ENCODE results near the gene AREL1.
"Not testable (repeated sequence)": the region's sequence is repeated elsewhere in the genome, so short reads cannot be mapped to it uniquely, and the experiment has no call there.

AREL1 gene, protein sequence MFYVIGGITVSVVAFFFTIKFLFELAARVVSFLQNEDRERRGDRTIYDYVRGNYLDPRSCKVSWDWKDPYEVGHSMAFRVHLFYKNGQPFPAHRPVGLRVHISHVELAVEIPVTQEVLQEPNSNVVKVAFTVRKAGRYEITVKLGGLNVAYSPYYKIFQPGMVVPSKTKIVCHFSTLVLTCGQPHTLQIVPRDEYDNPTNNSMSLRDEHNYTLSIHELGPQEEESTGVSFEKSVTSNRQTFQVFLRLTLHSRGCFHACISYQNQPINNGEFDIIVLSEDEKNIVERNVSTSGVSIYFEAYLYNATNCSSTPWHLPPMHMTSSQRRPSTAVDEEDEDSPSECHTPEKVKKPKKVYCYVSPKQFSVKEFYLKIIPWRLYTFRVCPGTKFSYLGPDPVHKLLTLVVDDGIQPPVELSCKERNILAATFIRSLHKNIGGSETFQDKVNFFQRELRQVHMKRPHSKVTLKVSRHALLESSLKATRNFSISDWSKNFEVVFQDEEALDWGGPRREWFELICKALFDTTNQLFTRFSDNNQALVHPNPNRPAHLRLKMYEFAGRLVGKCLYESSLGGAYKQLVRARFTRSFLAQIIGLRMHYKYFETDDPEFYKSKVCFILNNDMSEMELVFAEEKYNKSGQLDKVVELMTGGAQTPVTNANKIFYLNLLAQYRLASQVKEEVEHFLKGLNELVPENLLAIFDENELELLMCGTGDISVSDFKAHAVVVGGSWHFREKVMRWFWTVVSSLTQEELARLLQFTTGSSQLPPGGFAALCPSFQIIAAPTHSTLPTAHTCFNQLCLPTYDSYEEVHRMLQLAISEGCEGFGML

DNA sequence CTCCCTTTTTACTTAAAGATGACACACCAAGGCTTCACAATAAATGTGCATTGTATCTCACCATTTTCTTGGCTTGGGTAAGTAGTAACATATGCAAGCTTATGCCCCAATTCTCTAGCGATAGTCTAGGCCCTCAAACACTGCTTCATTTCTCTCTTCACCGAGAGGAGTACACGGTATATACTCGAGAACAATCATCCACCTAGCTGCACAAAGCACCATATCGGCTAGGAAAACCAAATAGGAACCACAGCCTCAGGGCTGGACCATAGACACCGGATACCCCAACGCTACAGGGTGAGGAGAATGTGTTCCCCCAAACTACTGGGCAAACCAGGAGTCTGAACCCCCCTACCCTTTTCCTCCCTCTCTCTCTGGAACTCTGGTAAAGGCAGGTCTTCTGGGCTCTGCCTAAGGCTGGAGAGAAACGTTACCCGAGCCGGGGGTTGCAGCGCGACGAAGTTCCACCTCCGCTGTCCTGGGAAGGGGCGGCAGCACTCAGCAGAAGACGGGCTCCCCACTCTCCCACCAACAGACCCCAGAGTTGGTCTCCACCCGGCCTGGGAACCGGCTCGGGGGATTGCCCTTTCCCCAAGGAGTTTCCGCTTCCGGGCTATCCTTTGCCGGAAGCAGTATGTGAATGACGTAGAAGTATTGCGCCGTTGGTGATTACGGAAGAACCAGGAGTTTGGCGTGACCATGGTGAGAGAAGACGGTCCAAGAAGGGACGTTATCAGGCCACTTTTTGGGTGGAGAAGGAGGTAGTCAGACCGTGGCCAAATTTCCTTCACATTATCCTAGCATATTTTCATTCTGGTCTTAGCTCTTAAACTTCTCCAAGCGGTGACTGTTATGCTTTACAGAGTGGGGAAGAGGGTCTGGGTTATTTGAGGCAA is at the start of gene AREL1, which contains the start of gene FCF1:
Gene AREL1, minus strand, starts transcription at position 582 of the 896 bp plus-strand sequence. CDS start 27,465 bp downstream, outside the sequence.
Gene FCF1, plus strand, starts transcription at position 646 of the 896 bp plus-strand sequence. Its CDS starts 54 bp downstream, at position 700.
- peak; percentile 79 for DNase-seq

DNA sequence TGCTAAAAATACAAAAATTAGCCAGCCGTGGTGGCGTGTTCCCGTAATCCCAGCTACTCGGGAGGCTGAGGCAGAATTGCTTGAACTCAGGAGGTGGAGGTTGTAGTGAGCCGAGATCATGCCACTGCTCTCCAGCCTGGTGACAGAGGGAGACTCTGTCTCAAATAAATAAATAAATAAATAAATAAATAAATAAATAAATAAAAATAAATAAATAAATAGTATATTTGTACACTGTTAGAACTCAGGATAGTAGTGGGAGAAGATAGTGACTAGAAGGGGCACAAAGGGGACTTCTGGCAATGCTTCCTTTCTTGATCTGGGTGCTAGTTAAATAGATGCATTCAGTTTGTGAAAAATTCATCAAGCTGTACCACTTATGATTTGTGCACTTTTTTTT is 45.6 kb upstream of the AREL1 start:
- not testable (repeated sequence) for DNase-seq

DNA sequence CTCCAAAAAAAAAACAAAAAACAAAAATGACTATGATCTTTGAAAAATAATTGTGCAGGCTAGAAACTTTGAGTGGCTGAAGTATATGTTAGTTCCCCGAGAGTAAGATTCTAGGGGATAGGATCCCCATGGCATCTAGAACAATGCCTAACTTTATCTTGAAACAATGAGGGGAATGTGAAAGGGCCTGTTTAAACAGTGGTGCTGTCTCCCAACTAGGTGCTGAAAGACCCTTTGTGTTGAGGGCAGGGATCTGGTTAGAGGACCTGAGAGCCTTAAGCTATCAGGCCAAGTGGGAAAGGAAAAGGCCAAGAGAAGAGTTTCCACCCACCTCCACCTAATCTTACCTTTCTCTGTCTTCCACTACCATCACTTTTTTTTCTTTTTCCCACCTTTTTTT is 43.4 kb upstream of the AREL1 start:
- no peak for DNase-seq

DNA sequence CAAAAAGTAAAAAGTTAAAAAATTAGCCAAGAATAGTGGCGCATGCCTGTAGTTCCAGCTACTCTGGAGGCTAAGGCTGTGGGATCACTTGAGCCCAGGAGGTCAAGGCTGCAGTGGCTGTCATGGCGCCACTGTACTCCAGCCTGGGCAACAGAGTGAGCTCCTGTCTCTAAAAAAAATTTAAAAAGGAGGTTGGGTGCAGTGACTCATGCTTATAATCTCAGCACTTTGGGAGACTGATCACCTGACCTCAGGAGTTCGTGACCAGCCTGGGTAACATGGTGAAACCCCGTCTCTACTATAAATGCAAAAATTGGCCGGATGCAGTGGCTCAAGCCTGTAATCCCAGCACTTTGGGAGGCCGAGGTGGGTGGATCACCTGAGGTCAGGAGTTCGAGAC is 42.0 kb upstream of the AREL1 start:
- DNase-seq = no peak

DNA sequence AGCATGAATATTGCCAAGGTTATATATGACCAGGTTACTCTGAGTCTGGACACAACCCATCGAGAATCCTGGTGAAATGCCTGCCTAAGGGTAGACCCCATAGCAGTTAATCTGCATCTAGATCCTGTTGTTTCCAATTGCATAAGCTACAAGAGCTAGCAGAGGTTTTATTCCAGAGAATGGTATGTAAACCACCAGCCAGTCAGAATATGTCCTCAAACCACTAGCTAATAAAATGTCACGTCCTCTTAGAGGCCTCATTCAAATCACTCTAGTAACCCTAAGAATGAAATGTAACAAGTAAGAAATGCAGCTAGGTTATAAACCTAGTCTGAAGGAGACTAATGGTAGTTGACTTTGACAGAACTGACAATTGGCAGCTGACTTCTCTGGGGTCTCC is 41.3 kb upstream of the AREL1 start:
- DNase-seq = no peak

DNA sequence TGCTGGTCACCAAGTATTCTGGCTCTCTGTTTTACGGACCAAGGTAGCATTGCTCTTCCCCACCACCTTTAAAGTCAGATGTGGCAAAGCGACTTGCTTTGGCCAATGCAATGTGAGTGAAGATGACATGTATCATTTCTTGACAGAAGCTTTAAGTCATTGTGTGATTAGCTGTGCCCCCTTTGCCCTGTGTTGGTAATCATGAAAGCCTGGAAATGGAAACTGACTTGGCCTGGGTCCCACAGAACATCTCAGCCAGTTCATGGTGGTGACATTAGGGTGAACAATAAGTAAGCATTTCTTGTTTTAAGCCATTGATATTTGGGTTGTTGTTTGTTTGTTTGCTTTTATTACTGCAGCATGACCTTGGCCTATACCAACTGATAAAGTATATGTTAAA is 34.4 kb upstream of the AREL1 start:
- DNase-seq = no peak

DNA sequence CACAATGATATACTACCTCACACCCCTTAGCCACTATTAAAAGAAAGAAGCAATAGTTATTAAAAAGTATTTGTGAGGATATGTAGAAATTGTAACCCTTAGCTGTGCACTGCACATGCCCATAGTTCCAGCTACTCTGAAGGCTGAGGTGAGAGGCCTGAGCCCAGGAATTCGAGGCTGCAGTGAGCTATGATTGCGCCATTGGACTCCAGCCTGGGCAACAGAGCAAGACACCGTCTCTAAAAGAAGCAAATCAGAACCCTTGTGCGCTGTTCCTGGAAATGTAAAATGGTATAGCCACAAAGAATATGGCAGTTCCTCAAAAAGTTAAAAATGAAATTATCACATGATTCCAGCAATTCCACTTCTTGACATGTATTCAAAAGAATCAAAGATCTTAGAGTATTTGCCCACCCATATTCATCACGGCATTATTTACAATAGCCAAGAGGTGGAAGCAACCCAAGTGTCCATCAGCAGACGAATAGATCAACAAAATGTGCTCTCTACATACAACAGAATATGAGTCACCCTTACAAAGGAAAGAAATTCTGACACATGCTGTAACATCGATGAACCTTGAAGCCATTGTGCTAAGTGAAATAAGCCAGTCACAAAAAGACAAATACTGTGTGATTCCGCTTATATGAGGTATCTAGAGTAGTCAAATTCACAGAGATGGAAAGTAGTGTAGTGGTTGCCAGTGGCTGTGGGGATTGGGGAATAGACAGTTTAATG is 26.6 kb upstream of the AREL1 start:
- DNase-seq = no peak

DNA sequence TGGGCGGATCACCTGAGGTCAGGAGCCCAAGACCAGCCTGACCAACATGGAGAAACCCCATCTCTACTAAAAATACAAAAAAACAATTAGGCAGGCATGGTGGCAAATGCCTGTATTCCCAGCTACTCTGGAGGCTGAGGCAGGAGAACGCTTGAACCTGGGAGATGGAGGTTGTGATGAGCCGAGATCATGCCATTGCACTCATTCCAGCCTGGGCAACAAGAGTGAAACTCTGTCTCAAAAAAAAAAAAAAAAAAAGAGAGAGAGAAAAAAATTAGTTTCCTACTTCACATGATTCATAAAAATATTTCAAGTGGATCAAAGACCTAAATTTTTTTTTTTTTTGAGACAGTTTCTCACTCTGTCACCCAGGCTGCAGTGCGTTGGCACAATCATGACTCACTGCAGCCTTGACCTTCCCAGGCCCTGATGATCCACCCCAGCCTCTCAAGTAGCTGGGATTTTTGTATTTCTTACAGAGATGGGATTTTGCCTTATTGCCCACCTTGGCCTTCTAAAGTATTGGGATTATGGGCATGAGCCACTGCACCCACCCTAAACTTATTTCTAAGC is 25.0 kb upstream of the AREL1 start:
- no peak for DNase-seq

DNA sequence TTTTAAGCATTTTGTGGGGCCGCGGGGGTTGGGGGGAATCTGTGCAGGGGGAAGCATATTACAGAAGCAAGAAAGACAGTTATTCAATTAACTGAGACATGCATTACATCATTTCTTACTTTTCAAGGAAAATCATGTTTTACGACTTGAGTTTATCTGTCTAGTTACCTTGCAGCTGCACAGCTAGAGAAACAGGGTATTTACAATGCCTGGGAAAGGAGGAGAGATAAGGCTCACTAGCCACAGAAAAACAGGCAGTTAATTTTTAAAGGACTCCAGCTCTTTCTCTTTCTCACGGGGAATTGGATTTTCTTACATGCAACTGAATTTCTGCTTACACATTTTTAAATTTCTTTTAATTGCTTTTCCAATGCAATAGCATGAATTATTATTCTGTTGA is 22.2 kb upstream of the AREL1 start:
- no peak for DNase-seq

DNA sequence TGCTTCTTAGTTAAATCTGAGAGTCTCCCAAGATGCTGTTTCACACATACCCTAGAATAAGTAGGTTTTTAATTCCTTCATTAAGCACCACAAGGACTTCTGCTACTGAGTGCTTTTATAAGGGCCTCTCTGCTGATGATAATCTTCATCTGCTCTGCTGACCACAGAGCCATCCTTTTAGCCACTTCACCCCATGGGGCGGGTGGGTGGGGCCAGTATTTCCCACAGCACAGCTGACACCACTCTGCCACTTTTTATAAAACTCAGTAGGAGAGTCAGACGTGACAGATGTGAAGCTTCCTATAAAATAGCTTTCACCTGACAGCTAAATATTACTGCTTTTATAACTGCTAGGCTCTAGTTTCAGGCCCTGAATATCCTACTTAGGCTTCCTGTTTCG is 20.3 kb upstream of the AREL1 start:
- DNase-seq = no peak

DNA sequence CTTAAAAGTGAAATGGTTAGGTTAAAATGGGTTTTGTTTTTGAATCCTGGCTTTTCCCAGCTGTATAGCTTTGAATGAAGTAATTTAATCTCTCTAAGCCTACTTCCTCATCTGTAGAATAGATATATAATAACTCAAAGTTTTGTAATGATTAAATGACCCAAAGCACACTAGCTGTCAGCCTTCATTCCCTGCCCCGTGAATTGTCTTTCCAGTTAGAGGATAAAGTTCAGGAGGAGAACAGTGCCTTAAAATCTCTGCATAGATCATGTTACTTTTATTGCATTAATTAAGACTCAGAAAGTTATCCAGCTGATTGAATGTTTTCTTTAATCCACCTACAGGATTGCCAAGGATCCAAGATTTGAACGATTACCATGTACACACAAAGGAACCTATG is 19.5 kb upstream of the AREL1 start:
- no peak for DNase-seq

DNA sequence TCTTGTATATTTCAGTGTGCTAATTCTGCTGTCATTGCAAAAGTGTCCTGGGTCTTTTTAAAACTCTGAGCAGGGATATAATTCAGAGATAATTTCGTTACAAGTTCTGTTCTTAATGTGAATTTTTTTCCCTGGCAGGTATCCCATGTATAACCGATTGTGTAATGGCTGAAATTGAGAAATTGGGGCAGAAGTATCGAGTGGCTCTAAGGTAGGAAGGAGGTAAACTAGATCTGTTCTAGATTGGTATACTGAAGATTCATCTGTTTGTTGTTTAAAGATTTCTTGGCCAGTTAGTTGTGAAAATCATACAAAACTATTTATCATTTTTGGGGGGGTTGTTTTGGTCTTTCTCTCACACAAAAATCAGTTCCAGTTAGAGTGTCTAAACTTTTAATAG is 10.3 kb upstream of the AREL1 start:
- no peak for DNase-seq

DNA sequence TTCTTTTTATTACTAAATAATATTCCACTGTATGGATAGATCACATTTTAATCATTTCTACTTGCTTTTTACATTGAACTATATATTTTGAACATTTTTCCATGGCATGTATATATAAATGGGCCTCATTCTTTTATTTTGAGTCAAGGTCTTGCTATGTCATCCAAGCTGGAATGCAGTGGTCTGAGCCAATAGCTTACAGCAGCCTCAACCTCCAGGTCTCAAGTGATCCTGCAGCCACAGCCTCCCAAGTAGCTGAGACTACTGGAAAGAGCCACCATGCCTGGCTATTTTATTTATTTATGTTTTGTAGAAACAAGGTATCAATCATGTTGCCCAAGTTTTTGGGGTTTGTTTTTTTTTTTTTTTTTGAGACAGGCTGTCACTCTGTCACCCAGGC is 7.6 kb upstream of the AREL1 start:
- no peak for DNase-seq

DNA sequence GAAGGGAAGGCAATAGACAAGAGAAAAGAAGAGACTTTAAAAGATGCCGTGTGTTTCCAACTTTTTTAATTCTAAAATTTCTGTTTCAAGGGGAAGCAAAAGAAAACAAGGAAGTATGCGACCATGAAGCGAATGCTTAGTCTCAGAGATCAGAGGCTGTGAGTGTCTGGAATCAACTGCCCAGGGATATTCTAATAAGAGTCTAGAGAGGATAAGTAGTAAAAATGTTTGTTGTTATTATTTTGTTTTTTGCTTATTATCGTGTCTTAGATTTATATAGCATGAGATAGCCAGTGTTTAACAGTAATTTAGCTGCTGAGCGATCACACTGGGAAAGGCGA is 485 bp upstream of the AREL1 start:
- DNase-seq = no peak

DNA sequence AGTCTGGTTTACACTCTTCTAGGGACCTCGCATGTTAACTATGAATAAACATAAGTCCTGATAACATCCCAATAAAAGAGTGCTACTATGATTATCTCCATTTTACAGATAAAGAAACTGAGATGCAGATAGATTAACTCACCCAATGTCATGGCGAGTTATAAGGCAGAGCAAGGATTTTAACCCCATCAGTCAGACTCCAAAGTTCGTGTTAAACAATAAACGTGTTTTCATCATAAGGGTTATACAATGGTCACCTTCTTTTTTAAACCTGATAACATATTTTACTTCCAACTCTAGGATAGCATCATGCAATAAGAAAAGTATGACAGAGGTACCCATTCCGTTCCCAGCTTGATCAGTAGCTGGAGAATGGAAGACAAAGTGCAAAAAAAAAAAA is 1.2 kb downstream of the AREL1 start:
- no peak for DNase-seq

DNA sequence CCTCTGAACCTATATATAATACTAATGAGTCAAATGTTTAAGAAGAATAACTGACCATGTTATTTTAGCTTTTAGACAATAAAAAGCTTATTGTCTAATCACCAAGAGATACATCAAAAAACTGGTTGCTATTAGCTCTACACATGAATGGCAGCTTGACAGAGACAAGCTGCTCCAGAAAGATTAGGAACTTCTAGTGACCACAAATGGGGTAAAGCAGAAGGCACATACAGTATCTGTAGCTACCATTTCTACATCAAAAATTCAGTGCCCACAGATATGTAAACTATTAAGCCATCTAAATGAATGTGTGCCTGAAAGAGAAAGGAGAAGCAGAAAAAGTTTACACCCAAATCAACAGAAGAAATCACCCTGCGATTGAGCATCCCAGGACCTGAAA is 2.4 kb downstream of the AREL1 start:
- no peak for DNase-seq

DNA sequence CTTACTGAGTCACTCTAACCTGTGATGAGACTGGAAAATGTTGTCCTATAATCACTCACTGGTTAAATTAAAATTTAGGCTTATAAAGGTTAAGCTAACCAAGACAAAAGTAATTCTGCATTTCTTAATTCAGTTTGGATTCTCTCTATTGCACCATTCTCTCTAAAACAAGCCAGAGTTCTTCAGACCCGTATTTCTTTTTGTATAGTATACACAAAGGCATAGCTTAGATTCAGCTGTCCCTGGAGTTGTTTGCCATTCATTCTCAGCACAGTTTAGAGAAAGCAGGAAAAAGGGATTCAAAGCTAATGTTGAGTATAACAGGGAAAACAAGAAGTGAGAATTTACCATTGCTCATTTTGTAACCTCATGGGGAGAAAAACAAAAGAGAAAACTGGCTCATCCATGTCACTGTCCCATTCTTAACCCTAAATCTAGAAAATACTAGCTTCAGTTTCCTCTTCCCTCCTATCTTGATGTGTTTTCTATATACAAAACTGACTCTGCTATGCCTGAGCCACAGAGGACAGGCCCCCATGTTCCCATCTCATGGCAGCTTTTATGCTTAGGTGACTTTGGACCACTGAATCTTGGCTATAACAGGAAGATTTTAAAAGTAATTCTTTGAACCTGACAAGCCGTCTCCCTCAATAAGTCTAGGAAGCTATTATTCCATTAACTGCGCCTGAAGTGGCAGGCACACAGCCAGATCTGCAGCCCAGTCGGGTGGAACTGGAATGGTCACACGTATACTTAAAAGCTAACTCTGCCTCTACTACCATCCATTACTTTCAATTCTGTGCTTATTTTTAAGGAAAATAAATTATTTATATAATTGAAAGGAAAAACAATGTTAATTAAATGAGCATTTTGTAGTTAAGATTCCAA is 7.0 kb downstream of the AREL1 start:
- DNase-seq = no peak

DNA sequence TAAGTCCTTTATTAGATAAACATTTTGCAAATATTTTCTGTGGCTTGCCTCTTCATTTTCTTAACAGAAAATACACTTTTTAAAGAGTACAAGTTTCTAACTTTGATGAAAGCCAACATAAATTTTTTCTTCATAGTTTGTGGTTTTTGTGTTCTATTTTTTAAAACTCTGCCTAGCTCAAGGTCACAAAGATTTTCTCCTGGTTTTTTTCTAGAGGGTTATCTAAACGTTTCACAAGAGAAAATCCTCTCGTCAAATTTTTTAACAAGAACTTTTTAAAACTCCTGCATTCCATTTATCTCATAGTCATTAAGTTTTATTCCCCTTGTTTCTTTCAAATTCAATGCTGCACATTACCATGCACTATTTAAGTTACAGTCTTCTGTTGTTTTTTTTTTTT is 8.2 kb downstream of the AREL1 start:
- DNase-seq = no peak

DNA sequence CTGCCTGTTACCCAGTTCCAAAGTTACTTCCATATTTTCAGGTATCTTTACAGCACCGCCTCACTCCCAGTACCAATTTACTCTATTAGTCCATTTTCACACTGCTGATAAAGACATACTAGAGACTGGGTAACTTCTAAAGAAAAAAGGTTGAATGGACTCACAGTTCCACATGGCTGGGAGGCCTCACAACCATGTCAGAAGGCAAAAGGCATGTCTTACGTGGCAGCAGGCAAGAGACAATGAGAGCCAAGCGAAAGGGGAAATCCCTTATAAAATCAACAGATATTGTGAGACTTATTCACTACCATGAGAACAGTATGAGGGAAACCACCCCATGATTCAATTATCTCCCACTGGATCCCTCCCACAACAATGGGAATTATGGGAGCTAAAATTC is 9.8 kb downstream of the AREL1 start:
- DNase-seq = no peak

DNA sequence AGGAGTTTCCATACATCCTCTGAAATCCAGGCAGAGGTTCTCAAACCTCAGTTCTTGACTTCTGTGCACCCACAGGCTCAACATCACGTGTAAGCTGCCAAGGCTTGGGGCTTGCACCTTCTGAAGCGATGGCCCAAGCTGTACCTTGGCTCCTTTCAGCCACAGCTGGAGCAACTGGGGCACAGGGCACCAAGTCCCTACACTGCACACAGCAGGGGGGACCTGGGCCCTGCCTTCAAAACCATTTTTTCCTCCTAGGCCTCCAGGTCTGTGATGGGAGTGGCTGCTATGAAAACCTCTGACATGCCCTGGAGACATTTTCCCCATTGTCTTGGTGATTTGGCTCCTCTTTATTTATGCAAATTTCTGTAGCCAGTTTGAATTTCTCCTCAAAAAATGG is 10.6 kb downstream of the AREL1 start:
- DNase-seq = no peak

DNA sequence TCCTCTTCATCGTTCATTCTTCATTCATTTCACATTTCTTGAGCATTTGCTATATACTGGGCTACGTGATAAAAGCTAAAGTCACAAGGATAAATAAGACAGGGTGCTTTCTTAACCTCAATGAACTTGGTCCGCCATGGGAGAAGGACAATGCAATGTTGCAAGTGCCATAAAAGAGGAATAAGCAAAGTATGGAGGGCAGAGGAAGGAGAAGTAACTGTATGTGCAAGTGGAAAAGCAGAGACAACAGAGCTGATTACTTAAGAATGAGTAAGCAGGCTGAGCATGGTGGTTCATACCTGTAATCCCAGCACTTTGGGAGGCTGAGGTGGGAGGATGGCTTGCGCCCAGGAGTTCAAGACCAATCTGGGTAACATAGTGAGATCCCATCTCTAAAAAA is 14.4 kb downstream of the AREL1 start:
- no peak for DNase-seq
